Osteocyte (in vitro differentiated cells): Measurements from ENCODE around the gene SEMA4D. TPM values are rescaled to one million over a fixed set of nuclear protein-coding genes. Genes with fewer than 3 reads are reported as not detected.

Experiments
- DNase-seq: peaks from one replicate; pipeline ENCODE4 v3.0.0; 2021; ENCODE audit warnings: mixed read lengths; ENCODE audit not compliant: unreplicated experiment; ENCODE audit errors: extremely low spot score
- H3K27ac Mint-ChIP-seq: one replicate; pipeline ENCODE4 v1.8.0; 2021; ENCODE audit warnings: mild to moderate bottlenecking, mixed read lengths; ENCODE audit not compliant: unreplicated experiment
- H3K27me3 Mint-ChIP-seq: one replicate; pipeline ENCODE4 v1.8.0; 2021; ENCODE audit warnings: mixed read lengths; ENCODE audit not compliant: unreplicated experiment
- H3K36me3 Mint-ChIP-seq: one replicate; pipeline ENCODE4 v1.8.0; 2021; ENCODE audit warnings: mixed read lengths; ENCODE audit not compliant: unreplicated experiment
- H3K4me1 Mint-ChIP-seq: one replicate; pipeline ENCODE4 v1.8.0; 2021; ENCODE audit warnings: mixed read lengths; ENCODE audit not compliant: unreplicated experiment
- H3K4me3 Mint-ChIP-seq: one replicate; pipeline ENCODE4 v1.8.0; 2021; ENCODE audit warnings: mild to moderate bottlenecking, moderate library complexity, mixed read lengths; ENCODE audit not compliant: unreplicated experiment
- H3K9me3 Mint-ChIP-seq: one replicate; pipeline ENCODE4 v1.8.0; 2021; ENCODE audit warnings: mixed read lengths; ENCODE audit not compliant: unreplicated experiment
- total RNA-seq: library from RNA; stranded (reverse); gene quantifications from 2 replicates; pipeline ENCODE4 v1.2.1, GENCODE V29; 2021
- TF ChIP-seq, protein P1 (sequence below): fragments of 200-600 bp; sonication (generic); IDR thresholded peaks from 2 replicates; pipeline ENCODE4 v1.5.0; 2021; ENCODE audit warnings: antibody characterized with exemption, mild to moderate bottlenecking, moderate library complexity

SEMA4D gene
- total RNA-seq, 1 donor from 2014 or later, result 2.0 TPM

DNA sequence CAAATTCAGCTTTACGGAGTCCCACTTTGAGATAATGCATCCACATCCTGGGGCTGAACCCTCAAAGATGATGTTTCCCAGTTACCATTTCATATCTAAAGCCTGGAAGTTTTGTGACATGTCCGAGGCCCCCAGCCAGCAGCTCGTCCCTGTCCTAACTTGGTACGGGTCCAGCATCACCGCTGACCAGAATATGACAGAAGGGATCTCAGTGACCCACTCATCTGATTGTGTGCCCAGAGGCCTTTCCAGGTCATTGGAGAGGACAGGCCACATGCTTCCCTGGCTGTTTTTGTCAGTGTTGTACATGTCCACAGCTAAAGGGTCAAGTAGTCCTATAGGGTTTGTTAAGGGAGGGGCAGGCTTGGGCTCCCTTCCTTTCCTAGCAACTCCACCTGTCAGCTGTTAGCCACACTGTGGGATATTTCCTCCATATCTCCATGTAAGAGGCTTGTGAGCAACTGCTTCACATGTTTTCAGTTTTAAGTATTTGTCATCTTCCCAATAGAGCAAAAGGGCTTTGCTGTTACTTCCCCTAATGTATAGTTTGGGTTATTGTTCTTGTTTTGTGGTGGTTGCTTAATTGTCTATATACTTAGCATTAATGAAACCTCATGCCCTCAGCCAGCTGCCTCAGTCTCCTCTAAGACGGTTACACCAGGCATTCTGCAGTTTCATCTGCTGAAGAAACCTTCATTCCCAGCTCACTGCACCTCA is 146.2 kb downstream of the SEMA4D start:
- Mint-ChIP-seq H3K4me3 (no peak overlapping the region), H3K9me3 (no peaks in the 10 kb centered on the region), H3K36me3 (peaks cover 82% of the 10 kb centered on the region), H3K27ac (no peak overlapping the region), H3K4me1 (no peaks in the 10 kb centered on the region), H3K27me3 (no peaks in the 10 kb centered on the region)
- DNase-seq, result peak; percentile 70
- TF ChIP-seq, protein P1, sequence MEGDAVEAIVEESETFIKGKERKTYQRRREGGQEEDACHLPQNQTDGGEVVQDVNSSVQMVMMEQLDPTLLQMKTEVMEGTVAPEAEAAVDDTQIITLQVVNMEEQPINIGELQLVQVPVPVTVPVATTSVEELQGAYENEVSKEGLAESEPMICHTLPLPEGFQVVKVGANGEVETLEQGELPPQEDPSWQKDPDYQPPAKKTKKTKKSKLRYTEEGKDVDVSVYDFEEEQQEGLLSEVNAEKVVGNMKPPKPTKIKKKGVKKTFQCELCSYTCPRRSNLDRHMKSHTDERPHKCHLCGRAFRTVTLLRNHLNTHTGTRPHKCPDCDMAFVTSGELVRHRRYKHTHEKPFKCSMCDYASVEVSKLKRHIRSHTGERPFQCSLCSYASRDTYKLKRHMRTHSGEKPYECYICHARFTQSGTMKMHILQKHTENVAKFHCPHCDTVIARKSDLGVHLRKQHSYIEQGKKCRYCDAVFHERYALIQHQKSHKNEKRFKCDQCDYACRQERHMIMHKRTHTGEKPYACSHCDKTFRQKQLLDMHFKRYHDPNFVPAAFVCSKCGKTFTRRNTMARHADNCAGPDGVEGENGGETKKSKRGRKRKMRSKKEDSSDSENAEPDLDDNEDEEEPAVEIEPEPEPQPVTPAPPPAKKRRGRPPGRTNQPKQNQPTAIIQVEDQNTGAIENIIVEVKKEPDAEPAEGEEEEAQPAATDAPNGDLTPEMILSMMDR, result no peak

DNA sequence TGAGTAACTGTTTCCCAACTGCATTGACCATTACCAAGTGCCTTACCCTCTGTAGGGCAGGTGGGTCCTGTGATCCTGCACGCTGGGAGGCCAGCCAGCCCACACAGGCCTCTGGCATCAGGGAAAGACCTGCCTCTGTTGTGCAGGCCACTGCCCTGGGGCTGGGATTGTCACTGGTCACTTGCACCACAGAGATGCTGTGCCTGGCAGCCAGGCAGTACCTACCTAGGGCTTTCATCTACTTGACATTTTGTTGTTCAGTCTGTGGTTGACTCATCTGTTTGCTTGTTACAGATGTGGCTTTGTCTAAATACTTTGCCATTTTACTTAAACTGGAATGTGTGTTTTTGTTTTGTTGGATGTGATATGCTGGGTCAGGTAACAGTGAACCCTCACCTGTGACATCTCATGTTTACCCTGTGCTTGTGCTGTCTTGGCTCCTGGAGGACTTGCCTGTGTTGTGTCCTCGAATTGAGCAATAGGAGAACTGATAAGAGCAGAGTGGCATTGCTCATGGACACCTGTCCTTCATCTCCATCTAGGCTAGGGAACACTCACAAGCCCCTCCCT is 146.8 kb downstream of the SEMA4D start:
- TF ChIP-seq, protein P1, result no peak
- H3K27me3 Mint-ChIP-seq, result no peaks in the 10 kb centered on the region
- H3K9me3 Mint-ChIP-seq, result no peaks in the 10 kb centered on the region
- no peak overlapping the region for H3K27ac Mint-ChIP-seq
- H3K4me1 Mint-ChIP-seq, result no peaks in the 10 kb centered on the region
- no peak overlapping the region for H3K4me3 Mint-ChIP-seq
- peaks cover 77% of the 10 kb centered on the region for H3K36me3 Mint-ChIP-seq
- DNase-seq, result peak; percentile 59

DNA sequence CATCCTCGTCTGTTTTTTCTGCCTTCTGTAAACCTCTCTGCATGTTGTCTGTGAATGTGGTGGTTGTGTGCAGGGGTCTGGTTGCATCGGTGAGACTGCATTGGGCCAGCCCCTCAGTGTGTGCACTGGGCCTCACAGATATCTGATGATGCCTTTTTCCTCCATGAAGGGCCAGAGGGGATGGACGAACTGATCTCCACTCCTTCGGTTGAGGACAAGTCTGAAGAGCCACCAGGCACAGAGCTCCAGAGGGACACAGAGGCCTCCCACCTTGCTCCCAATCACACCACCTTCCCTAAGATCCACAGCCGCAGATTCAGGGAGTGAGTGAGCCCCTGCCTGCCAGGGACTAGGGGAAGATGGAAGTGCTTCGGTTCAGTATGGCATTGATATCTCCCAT is 148.3 kb downstream of the SEMA4D start:
- no peaks in the 10 kb centered on the region for H3K4me1 Mint-ChIP-seq
- H3K27ac Mint-ChIP-seq, result no peak overlapping the region
- TF ChIP-seq, protein P1, result no peak
- peak; percentile 56 for DNase-seq
- H3K9me3 Mint-ChIP-seq, result no peaks in the 10 kb centered on the region
- peaks cover 76% of the 10 kb centered on the region for H3K36me3 Mint-ChIP-seq
- H3K4me3 Mint-ChIP-seq, result no peak overlapping the region
- H3K27me3 Mint-ChIP-seq, result no peaks in the 10 kb centered on the region

DNA sequence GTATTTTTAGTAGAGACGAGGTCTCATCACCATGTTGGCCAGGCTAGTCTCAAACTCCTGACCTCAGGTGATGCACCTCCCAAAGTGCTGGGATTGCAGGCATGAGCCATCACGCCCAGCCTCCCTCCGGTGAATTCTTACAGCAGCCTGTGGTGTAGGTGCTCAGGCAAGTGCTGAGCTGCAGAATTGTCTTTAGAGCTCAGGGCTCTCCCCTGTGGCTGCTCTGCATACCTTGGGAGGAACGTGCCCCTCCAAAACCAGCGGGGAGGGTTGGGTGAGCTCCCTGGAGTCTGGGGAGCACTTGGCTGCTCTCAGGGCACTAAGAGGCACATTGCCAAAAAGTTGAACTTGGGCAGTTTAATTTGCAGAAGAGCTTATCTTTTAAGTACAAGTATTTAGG is 150.3 kb downstream of the SEMA4D start:
- no peak for DNase-seq
- H3K27ac Mint-ChIP-seq, result no peak overlapping the region
- TF ChIP-seq, protein P1, result no peak
- no peaks in the 10 kb centered on the region for H3K27me3 Mint-ChIP-seq
- H3K9me3 Mint-ChIP-seq, result no peaks in the 10 kb centered on the region
- H3K36me3 Mint-ChIP-seq, result peaks cover 82% of the 10 kb centered on the region
- H3K4me1 Mint-ChIP-seq, result no peaks in the 10 kb centered on the region
- no peak overlapping the region for H3K4me3 Mint-ChIP-seq

DNA sequence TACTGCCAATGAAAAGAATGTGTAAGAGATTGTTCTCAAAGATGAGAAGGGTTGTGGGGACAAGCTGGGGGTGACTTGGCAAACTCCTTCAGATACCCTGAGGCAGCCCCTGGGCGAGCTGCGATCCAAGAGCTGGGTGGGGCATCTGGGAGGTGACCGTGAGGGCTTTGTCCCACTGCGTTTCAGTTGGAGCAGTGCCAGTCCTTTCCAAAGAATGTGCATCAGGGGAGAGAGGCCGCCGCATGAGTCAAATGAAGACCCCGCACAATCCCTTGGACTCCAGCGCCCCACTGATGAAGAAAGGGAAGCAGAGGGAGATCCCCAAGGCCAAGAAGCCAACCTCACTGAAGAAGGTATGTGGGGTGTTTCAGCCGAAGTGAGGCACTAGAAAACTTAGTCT is 151.2 kb downstream of the SEMA4D start:
- H3K4me3 Mint-ChIP-seq, result no peak overlapping the region
- DNase-seq, result no peak
- TF ChIP-seq, protein P1, result no peak
- no peak overlapping the region for H3K27ac Mint-ChIP-seq
- H3K9me3 Mint-ChIP-seq, result no peaks in the 10 kb centered on the region
- no peaks in the 10 kb centered on the region for H3K4me1 Mint-ChIP-seq
- peaks cover 84% of the 10 kb centered on the region for H3K36me3 Mint-ChIP-seq
- H3K27me3 Mint-ChIP-seq, result no peaks in the 10 kb centered on the region
